ENCODE results near the gene CCDC144A. TPM values are rescaled to one million over a fixed set of nuclear protein-coding genes. Genes with fewer than 3 reads are reported as not detected.
"Not testable (repeated sequence)": the region's sequence is repeated elsewhere in the genome, so short reads cannot be mapped to it uniquely, and the experiment has no call there.

CCDC144A gene
- 1 to 10 TPM; 5.3 to 5.8 TPM for total RNA-seq

GRCh38 chr17:16689731-16690281 lies at the start of gene CCDC144A:
TSS of gene CCDC144A (plus strand) at chr17:16690241. CDS start at chr17:16690401, 160 bp downstream.
- peak; percentile 62 for DNase-seq
- peak within 1 kb of the TSS; percentile 10 for H3K27ac Mint-ChIP-seq
- H3K27me3 Mint-ChIP-seq; POLR2A ChIA-PET; H3K4me1 Mint-ChIP-seq; H3K4me3 Mint-ChIP-seq; H3K9me3 Mint-ChIP-seq; H3K36me3 Mint-ChIP-seq (ENCODE audit: low read depth): not testable (repeated sequence)
- CTCF ChIA-PET: interaction anchor here (1.0 to 1.8 kb wide), 6 partner anchors 25 to 249 kb away, joined by 3 to 9 read pairs (median 5); no protein-coding TSS in a partner anchor

GRCh38 chr17:16649585-16649984 lies 40.5 kb upstream of the CCDC144A start:
- ChIA-PET CTCF (interaction anchor here (1.0 kb wide), 1 partner anchor 65 kb away, joined by 3 read pairs; no protein-coding TSS in a partner anchor), POLR2A (no interaction called here)
- H3K36me3 Mint-ChIP-seq (ENCODE audit: low read depth): peaks cover 14% of the 10 kb centered on the region
- H3K27me3 Mint-ChIP-seq: peaks cover 3% of the 10 kb centered on the region
- no peak overlapping the region for H3K27ac Mint-ChIP-seq
- H3K9me3 Mint-ChIP-seq: no peaks in the 10 kb centered on the region
- peaks cover 13% of the 10 kb centered on the region for H3K4me1 Mint-ChIP-seq
- H3K4me3 Mint-ChIP-seq: no peak overlapping the region
- DNase-seq: no peak

GRCh38 chr17:16652252-16652651 lies 37.8 kb upstream of the CCDC144A start:
- Mint-ChIP-seq H3K4me1 (peaks cover 13% of the 10 kb centered on the region), H3K9me3 (no peaks in the 10 kb centered on the region), H3K36me3 (ENCODE audit: low read depth) (peaks cover 3% of the 10 kb centered on the region), H3K27me3 (peaks cover 4% of the 10 kb centered on the region), H3K27ac (no peak overlapping the region), H3K4me3 (peak overlapping the region; percentile 22)
- DNase-seq: no peak
- ChIA-PET POLR2A (interaction anchor here (1.2 kb wide), 1 partner anchor 116 kb away, joined by 6 read pairs; no protein-coding TSS in a partner anchor), CTCF (interaction anchor here (0.8 to 1.0 kb wide), 2 partner anchors 10 to 63 kb away, joined by 3 read pairs; no protein-coding TSS in a partner anchor)

GRCh38 chr17:16652847-16653366 lies 37.1 kb upstream of the CCDC144A start:
- H3K27me3 Mint-ChIP-seq: peaks cover 4% of the 10 kb centered on the region
- ChIA-PET CTCF (interaction anchor here (0.8 to 1.2 kb wide), 2 partner anchors 11 to 64 kb away, joined by 3 to 5 read pairs; no protein-coding TSS in a partner anchor), POLR2A (interaction anchor here (1.2 kb wide), 1 partner anchor 116 kb away, joined by 6 read pairs; no protein-coding TSS in a partner anchor)
- H3K4me3 Mint-ChIP-seq: peak overlapping the region; percentile 71
- peak overlapping the region; percentile 40 for H3K27ac Mint-ChIP-seq
- no peaks in the 10 kb centered on the region for H3K9me3 Mint-ChIP-seq
- peaks cover 3% of the 10 kb centered on the region for H3K36me3 Mint-ChIP-seq (ENCODE audit: low read depth)
- peaks cover 13% of the 10 kb centered on the region for H3K4me1 Mint-ChIP-seq
- no peak for DNase-seq

- peaks cover 4% of the 10 kb centered on the region for H3K27me3 Mint-ChIP-seq
- peak; percentile 85 for DNase-seq
- H3K36me3 Mint-ChIP-seq (ENCODE audit: low read depth): no peaks in the 10 kb centered on the region
- H3K4me1 Mint-ChIP-seq: peaks cover 13% of the 10 kb centered on the region
- peak within 1 kb of the TSS; percentile 71 for H3K4me3 Mint-ChIP-seq
- ChIA-PET CTCF (interaction anchor here (1.2 kb wide), 1 partner anchor 64 kb away, joined by 5 read pairs; no protein-coding TSS in a partner anchor), POLR2A (interaction anchor here (1.2 kb wide), 1 partner anchor 117 kb away, joined by 6 read pairs; no protein-coding TSS in a partner anchor)
- H3K27ac Mint-ChIP-seq: peak within 1 kb of the TSS; percentile 40
- no peaks in the 10 kb centered on the region for H3K9me3 Mint-ChIP-seq
Observed at GRCh38 chr17:16653367-16654041, 36.5 kb upstream of the CCDC144A start, which contains the start of gene ZNF624. TSS of gene ZNF624 (minus strand) at chr17:16653850.

GRCh38 chr17:16661217-16661616 lies 28.8 kb upstream of the CCDC144A start:
- no peaks in the 10 kb centered on the region for H3K4me1 Mint-ChIP-seq
- no peak for DNase-seq
- POLR2A ChIA-PET: no interaction called here
- no peak overlapping the region for H3K27ac Mint-ChIP-seq
- CTCF ChIA-PET: no interaction called here
- no peaks in the 10 kb centered on the region for H3K36me3 Mint-ChIP-seq (ENCODE audit: low read depth)
- peaks cover 33% of the 10 kb centered on the region for H3K27me3 Mint-ChIP-seq
- peaks cover 3% of the 10 kb centered on the region for H3K9me3 Mint-ChIP-seq
- no peak overlapping the region for H3K4me3 Mint-ChIP-seq

GRCh38 chr17:16662936-16663335 lies 27.1 kb upstream of the CCDC144A start:
- CTCF ChIA-PET: no interaction called here
- H3K9me3 Mint-ChIP-seq: peaks cover 3% of the 10 kb centered on the region
- no peak overlapping the region for H3K27ac Mint-ChIP-seq
- H3K4me3 Mint-ChIP-seq: no peak overlapping the region
- H3K36me3 Mint-ChIP-seq (ENCODE audit: low read depth): no peaks in the 10 kb centered on the region
- DNase-seq: no peak
- peaks cover 44% of the 10 kb centered on the region for H3K27me3 Mint-ChIP-seq
- POLR2A ChIA-PET: interaction anchor here (0.5 kb wide), 1 partner anchor 515 kb away, joined by 4 read pairs; no protein-coding TSS in a partner anchor
- H3K4me1 Mint-ChIP-seq: no peaks in the 10 kb centered on the region

- H3K9me3 Mint-ChIP-seq; H3K4me3 Mint-ChIP-seq; H3K4me1 Mint-ChIP-seq; H3K27ac Mint-ChIP-seq; CTCF ChIA-PET; H3K36me3 Mint-ChIP-seq (ENCODE audit: low read depth); DNase-seq: not testable (repeated sequence)
- peaks cover 44% of the 10 kb centered on the region for H3K27me3 Mint-ChIP-seq
- POLR2A ChIA-PET: interaction anchor here (0.7 kb wide), 1 partner anchor 1453 kb away, joined by 3 read pairs; no protein-coding TSS in a partner anchor
Observed at GRCh38 chr17:16666553-16666906, 23.5 kb upstream of the CCDC144A start.

GRCh38 chr17:16666907-16667636 lies 23.0 kb upstream of the CCDC144A start:
- CTCF ChIA-PET; H3K9me3 Mint-ChIP-seq; H3K27ac Mint-ChIP-seq; DNase-seq; H3K4me3 Mint-ChIP-seq; H3K36me3 Mint-ChIP-seq (ENCODE audit: low read depth); H3K4me1 Mint-ChIP-seq: not testable (repeated sequence)
- peaks cover 46% of the 10 kb centered on the region for H3K27me3 Mint-ChIP-seq
- POLR2A ChIA-PET: interaction anchor here (0.7 kb wide), 1 partner anchor 1453 kb away, joined by 3 read pairs; no protein-coding TSS in a partner anchor

GRCh38 chr17:16676676-16677268 lies 13.3 kb upstream of the CCDC144A start:
- Mint-ChIP-seq H3K27ac (no peak overlapping the region), H3K4me1 (no peaks in the 10 kb centered on the region), H3K36me3 (ENCODE audit: low read depth) (no peaks in the 10 kb centered on the region), H3K27me3 (peaks cover 5% of the 10 kb centered on the region), H3K4me3 (no peak overlapping the region), H3K9me3 (no peaks in the 10 kb centered on the region)
- POLR2A ChIA-PET: no interaction called here
- CTCF ChIA-PET: no interaction called here
- no peak for DNase-seq

GRCh38 chr17:16683290-16684138 lies 6.5 kb upstream of the CCDC144A start:
- CTCF ChIA-PET; H3K27ac Mint-ChIP-seq; H3K36me3 Mint-ChIP-seq (ENCODE audit: low read depth); H3K9me3 Mint-ChIP-seq; H3K4me3 Mint-ChIP-seq; DNase-seq; POLR2A ChIA-PET; H3K4me1 Mint-ChIP-seq: not testable (repeated sequence)
- peaks cover 17% of the 10 kb centered on the region for H3K27me3 Mint-ChIP-seq

- H3K36me3 Mint-ChIP-seq (ENCODE audit: low read depth); H3K9me3 Mint-ChIP-seq; H3K4me3 Mint-ChIP-seq; H3K4me1 Mint-ChIP-seq; DNase-seq; H3K27ac Mint-ChIP-seq; POLR2A ChIA-PET: not testable (repeated sequence)
- CTCF ChIA-PET: interaction anchor here (0.7 kb wide), 1 partner anchor 1646 kb away, joined by 3 read pairs; no protein-coding TSS in a partner anchor
- H3K27me3 Mint-ChIP-seq: peaks cover 17% of the 10 kb centered on the region
Observed at GRCh38 chr17:16686019-16686418, 4.0 kb upstream of the CCDC144A start.

Data from activated CD4-positive, alpha-beta memory T cell treated with anti-CD3 and anti-CD28 coated beads, Interleukin-2, amount 10 ng/mL, durations not matched to agents 7 days and 5 days (primary cell).